Left lung (tissue), 10 donors: ENCODE data around the gene PPFIA1. TPM values are rescaled to one million over a fixed set of nuclear protein-coding genes. Genes with fewer than 3 reads are reported as not detected.

Experiments
- ATAC-seq: fragments of 200-7000 bp; cut with Tn5 transposase; one replicate; pipeline ENCODE4 v1.9.1; 2020; ENCODE audit warnings: moderate library complexity
- DNase-seq, 4 donors: peaks; one replicate each; pipeline ENCODE4 v3.0.0-alpha.2; 2013 to 2020
- H3K27ac ChIP-seq, 2 donors: fragments of 200-600 bp; sonication (generic) in 1 of 2; one replicate each; pipeline versions ENCODE4 v1.5.0 to v1.8.0; 2020 to 2021
- H3K27me3 ChIP-seq, 2 donors: fragments of 200-600 bp; sonication (generic) in 1 of 2; one replicate each; pipeline versions ENCODE4 v1.5.0 to v1.8.0; 2020 to 2021
- H3K36me3 ChIP-seq, 2 donors: fragments of 200-600 bp; sonication (generic) in 1 of 2; one replicate each; pipeline versions ENCODE4 v1.5.0 to v1.8.0; 2020 to 2021
- H3K4me1 ChIP-seq, 2 donors: fragments of 200-600 bp; one replicate each; pipeline ENCODE4 v1.8.0; 2021
- H3K4me3 ChIP-seq, 2 donors: fragments of 200-600 bp; sonication (generic) in 1 of 2; one replicate each; pipeline versions ENCODE4 v1.5.0 to v1.8.0; 2020 to 2021; ENCODE audit warnings: mild to moderate bottlenecking in 1 of 2
- H3K9me3 ChIP-seq, 2 donors: fragments of 200-600 bp; sonication (generic) in 1 of 2; one replicate each; pipeline versions ENCODE4 v1.5.0 to v1.8.0; 2020 to 2021
- intact Hi-C, 2 donors: fragments of 100-400 bp; cut with DNase I; formaldehyde crosslinking; loops; one replicate each; pipeline versions ENCODE4 v1.11.2 to v1.14.2; 2022
- polyA plus RNA-seq, 6 donors: library from polyadenylated mRNA; unstranded; fragments of 120-200 nt; gene quantifications; one replicate each; pipeline ENCODE4 v1.2.1, GENCODE V29; 2013; ENCODE audit not compliant: insufficient read length in 6 of 6
- total RNA-seq, 2 donors: library from RNA; stranded (reverse); fragmentation: NEBNext Ultra II Directional; extraction: Animal tissue kit (Norgen Biotek cat#: 25700); gene quantifications; one replicate each; pipeline ENCODE4 v1.2.1, GENCODE V29; 2021
- TF ChIP-seq, protein P1 (sequence below), 2 donors: fragments of 200-600 bp; sonication (generic) in 1 of 2; IDR thresholded peaks; one replicate each; pipeline versions ENCODE4 v1.5.0 to v1.8.0; 2021; ENCODE audit warnings: antibody characterized with exemption in 2 of 2
- donor health status: DM: no; HTN: yes; CAD: no.
- donor health status: DM: no; HTN: no; CAD: no.

Gene PPFIA1
- total and polyA plus RNA-seq, 8 donors = 45.9 to 66.0 (median 51.3) TPM

DNA sequence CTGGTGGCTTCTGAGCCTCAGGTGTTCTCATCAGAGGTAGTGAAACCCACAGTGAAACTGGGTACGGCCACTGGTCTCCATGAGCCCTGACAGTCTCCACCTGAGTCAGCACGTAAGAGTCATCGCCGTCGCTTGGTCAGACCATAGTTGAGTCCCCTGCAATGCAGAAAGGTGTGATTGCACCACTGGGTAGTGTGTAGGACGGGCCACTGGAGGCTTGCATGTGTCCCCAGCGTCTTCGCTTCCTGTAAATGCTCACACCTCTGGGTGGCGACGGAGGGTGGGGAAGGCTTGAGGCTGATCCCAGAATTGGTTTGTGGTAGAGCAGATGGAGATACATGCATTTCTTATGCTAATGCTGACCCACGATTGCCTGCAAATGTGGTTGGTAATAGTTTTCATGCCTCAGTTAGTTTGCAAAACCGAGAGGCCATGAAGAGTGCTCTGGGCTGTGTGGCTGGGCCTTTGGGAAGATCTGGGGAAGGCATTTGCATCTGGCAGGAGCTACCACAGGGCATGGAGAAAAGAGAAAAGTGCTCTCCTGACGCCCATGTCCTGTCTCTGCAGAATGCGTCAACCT, 154.4 kb downstream of the PPFIA1 start:
- Histone ChIP-seq H3K4me1 (peaks cover 0 to 10% of the 10 kb centered on the region in 2 donors), H3K36me3 (peaks cover 0 to 95% of the 10 kb centered on the region in 2 donors), H3K27me3 (peaks cover 0 to 72% of the 10 kb centered on the region in 2 donors), H3K4me3 (no peak overlapping the region), H3K9me3 (no peaks in the 10 kb centered on the region), H3K27ac (no peak overlapping the region)
- ATAC-seq = no peak
- no peak for DNase-seq
- intact Hi-C loops = no loop called here
- TF ChIP-seq, protein P1, sequence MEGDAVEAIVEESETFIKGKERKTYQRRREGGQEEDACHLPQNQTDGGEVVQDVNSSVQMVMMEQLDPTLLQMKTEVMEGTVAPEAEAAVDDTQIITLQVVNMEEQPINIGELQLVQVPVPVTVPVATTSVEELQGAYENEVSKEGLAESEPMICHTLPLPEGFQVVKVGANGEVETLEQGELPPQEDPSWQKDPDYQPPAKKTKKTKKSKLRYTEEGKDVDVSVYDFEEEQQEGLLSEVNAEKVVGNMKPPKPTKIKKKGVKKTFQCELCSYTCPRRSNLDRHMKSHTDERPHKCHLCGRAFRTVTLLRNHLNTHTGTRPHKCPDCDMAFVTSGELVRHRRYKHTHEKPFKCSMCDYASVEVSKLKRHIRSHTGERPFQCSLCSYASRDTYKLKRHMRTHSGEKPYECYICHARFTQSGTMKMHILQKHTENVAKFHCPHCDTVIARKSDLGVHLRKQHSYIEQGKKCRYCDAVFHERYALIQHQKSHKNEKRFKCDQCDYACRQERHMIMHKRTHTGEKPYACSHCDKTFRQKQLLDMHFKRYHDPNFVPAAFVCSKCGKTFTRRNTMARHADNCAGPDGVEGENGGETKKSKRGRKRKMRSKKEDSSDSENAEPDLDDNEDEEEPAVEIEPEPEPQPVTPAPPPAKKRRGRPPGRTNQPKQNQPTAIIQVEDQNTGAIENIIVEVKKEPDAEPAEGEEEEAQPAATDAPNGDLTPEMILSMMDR (IDR thresholded peaks at IDR 0.05) = no peak

DNA sequence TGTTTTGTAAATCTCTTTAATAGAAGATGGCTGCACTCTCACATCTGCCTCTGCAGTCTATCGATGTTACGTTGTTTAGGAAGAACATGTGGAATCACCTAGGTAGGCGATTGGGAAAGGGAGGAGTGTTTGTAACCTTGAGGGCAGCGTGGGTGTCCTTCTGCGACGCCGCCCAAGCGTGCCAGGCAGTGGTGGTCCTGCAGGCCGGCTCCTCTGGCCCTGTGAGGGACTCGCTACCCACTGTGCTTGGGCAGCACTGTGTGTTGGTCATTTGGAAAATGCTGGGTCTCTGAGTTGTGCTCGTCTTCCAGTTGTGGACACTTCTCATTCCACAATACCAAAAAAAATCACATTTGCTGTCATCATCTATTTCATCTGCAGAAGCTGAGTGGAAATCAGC, 156.9 kb downstream of the PPFIA1 start:
- no peak for ATAC-seq
- TF ChIP-seq, protein P1 (IDR thresholded peaks at IDR 0.05) = no peak
- DNase-seq = no peak
- intact Hi-C loops = no loop called here
- Histone ChIP-seq H3K9me3 (no peaks in the 10 kb centered on the region), H3K4me1 (peaks cover 0 to 10% of the 10 kb centered on the region in 2 donors), H3K27me3 (peaks cover 0 to 66% of the 10 kb centered on the region in 2 donors), H3K4me3 (no peak overlapping the region), H3K36me3 (peaks cover 0 to 95% of the 10 kb centered on the region in 2 donors), H3K27ac (no peak overlapping the region)

GRCh38 chr11:70428701-70429427, 158.4 kb downstream of the PPFIA1 start:
- peaks cover 0 to 59% of the 10 kb centered on the region in 2 donors for H3K27me3 ChIP-seq
- intact Hi-C loops = no loop called here
- DNase-seq = no peak
- TF ChIP-seq, protein P1 (IDR thresholded peaks at IDR 0.05) = no peak
- no peak for ATAC-seq
- peaks cover 0 to 8% of the 10 kb centered on the region in 2 donors for H3K4me1 ChIP-seq
- H3K4me3 ChIP-seq = no peak overlapping the region
- H3K9me3 ChIP-seq = no peaks in the 10 kb centered on the region
- H3K27ac ChIP-seq = no peak overlapping the region
- peaks cover 0 to 96% of the 10 kb centered on the region in 2 donors for H3K36me3 ChIP-seq

DNA sequence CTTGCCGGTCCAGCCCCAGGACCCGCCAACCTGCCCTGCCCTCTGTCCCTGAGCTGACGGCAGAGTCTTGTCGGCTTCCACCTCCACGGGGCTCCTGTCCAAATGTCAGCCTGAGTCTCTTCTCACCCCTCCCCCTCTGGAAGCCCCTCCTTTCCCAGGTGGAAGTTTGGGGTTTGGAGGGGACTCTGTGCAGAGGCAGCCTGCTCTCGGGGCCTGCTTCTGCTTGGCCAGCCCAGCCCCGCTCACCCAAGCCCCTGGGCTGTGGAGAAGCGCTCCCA, 158.9 kb downstream of the PPFIA1 start:
- H3K27me3 ChIP-seq = peaks cover 0 to 55% of the 10 kb centered on the region in 2 donors
- ATAC-seq (no peak), DNase-seq (no peak)
- intact Hi-C loops = no loop called here
- H3K36me3 ChIP-seq = peaks cover 0 to 100% of the 10 kb centered on the region in 2 donors
- peaks cover 0 to 3% of the 10 kb centered on the region in 2 donors for H3K4me1 ChIP-seq
- no peak overlapping the region for H3K4me3 ChIP-seq
- H3K9me3 ChIP-seq = no peaks in the 10 kb centered on the region
- TF ChIP-seq, protein P1 (IDR thresholded peaks at IDR 0.05) = no peak
- no peak overlapping the region for H3K27ac ChIP-seq

- Histone ChIP-seq H3K4me1 (no peaks in the 10 kb centered on the region), H3K4me3 (no peak overlapping the region), H3K27ac (no peak overlapping the region), H3K36me3 (peaks cover 0 to 100% of the 10 kb centered on the region in 2 donors), H3K27me3 (peaks cover 0 to 49% of the 10 kb centered on the region in 2 donors), H3K9me3 (no peaks in the 10 kb centered on the region)
- DNase-seq = no peak
- ATAC-seq = no peak
- intact Hi-C loops = no loop called here
- TF ChIP-seq, protein P1 (IDR thresholded peaks at IDR 0.05) = no peak
Observed at GRCh38 chr11:70429724-70430521, 159.4 kb downstream of the PPFIA1 start.
